H9 (cell line): ENCODE results near the gene PMP22. TPM values are rescaled to one million over a fixed set of nuclear protein-coding genes. Genes with fewer than 3 reads are reported as not detected.

Source experiments
- DNase-seq: peaks from one replicate; pipeline ENCODE4 v3.0.0-alpha.2; 2017
- H2AFZ ChIP-seq: one replicate; pipeline ENCODE4 v1.6.1; 2013; ENCODE audit warnings: mild to moderate bottlenecking, low read length, control low read depth, moderate library complexity
- H2AK5ac ChIP-seq: 2 replicates; pipeline ENCODE4 v1.6.1; 2013; ENCODE audit warnings: low read length, control low read depth, mixed read lengths; ENCODE audit not compliant: insufficient read length
- H2BK120ac ChIP-seq: one replicate; pipeline ENCODE4 v1.6.1; 2013; ENCODE audit warnings: low read depth, mild to moderate bottlenecking, low read length, control low read depth, inconsistent platforms; ENCODE audit not compliant: poor library complexity, severe bottlenecking
- H2BK12ac ChIP-seq: 2 replicates; pipeline ENCODE4 v1.6.1; 2013; ENCODE audit warnings: low read length, control low read depth, mixed read lengths, low read depth; ENCODE audit not compliant: insufficient read length
- H2BK15ac ChIP-seq: 2 replicates; pipeline ENCODE4 v1.6.1; 2013; ENCODE audit warnings: low read depth, low read length, control low read depth
- H2BK20ac ChIP-seq: one replicate; pipeline ENCODE4 v1.6.1; 2013; ENCODE audit warnings: low read depth, mild to moderate bottlenecking, low read length, control low read depth, inconsistent platforms; ENCODE audit not compliant: poor library complexity, severe bottlenecking
- H2BK5ac ChIP-seq: 2 replicates; pipeline ENCODE4 v1.6.1; 2013; ENCODE audit warnings: low read length, control low read depth, mixed read lengths; ENCODE audit not compliant: insufficient read length
- H3K14ac ChIP-seq: 2 replicates; pipeline ENCODE4 v1.6.1; 2013; ENCODE audit warnings: low read length, control low read depth; ENCODE audit not compliant: insufficient read depth
- H3K18ac ChIP-seq: 2 replicates; pipeline ENCODE4 v1.6.1; 2013; ENCODE audit warnings: low read depth, mild to moderate bottlenecking, mixed read lengths, low read length, control low read depth; ENCODE audit not compliant: insufficient read length
- H3K23ac ChIP-seq: 2 replicates; pipeline ENCODE4 v1.6.1; 2013; ENCODE audit warnings: low read length, control low read depth, mixed read lengths, low read depth; ENCODE audit not compliant: insufficient read length
- H3K23me2 ChIP-seq: 2 replicates; pipeline ENCODE4 v1.6.1; 2013; ENCODE audit warnings: low read depth, mild to moderate bottlenecking, mixed read lengths, low read length, control low read depth; ENCODE audit not compliant: insufficient read length, poor library complexity, severe bottlenecking
- H3K27ac ChIP-seq: 2 replicates; pipeline ENCODE4 v1.5.1; 2013; ENCODE audit warnings: low read length, control low read depth, mixed read lengths, low read depth; ENCODE audit not compliant: insufficient read length
- H3K27me3 ChIP-seq: 2 replicates; pipeline ENCODE4 v1.6.1; 2013; ENCODE audit warnings: low read length, control low read depth, inconsistent platforms; ENCODE audit not compliant: insufficient read depth
- H3K4ac ChIP-seq: 2 replicates; pipeline ENCODE4 v1.6.1; 2013; ENCODE audit warnings: low read depth, mild to moderate bottlenecking, control low read depth, inconsistent platforms, low read length, moderate library complexity
- H3K4me1 ChIP-seq: 2 replicates; pipeline ENCODE4 v1.6.1; 2013; ENCODE audit warnings: low read length, control low read depth, inconsistent platforms; ENCODE audit not compliant: insufficient read depth
- H3K4me2 ChIP-seq: 2 replicates; pipeline ENCODE4 v1.6.1; 2013; ENCODE audit warnings: low read length, control low read depth, mixed read lengths; ENCODE audit not compliant: insufficient read length, insufficient read depth
- H3K56ac ChIP-seq: 2 replicates; pipeline ENCODE4 v1.6.1; 2013; ENCODE audit warnings: low read depth, mild to moderate bottlenecking, mixed read lengths, low read length, control low read depth; ENCODE audit not compliant: insufficient read length
- H3K79me1 ChIP-seq: 2 replicates; pipeline ENCODE4 v1.6.1; 2013; ENCODE audit warnings: low read depth, mild to moderate bottlenecking, moderate library complexity, low read length, control low read depth, inconsistent platforms; ENCODE audit not compliant: insufficient read depth, poor library complexity, severe bottlenecking
- H3K79me2 ChIP-seq: 2 replicates; pipeline ENCODE4 v1.6.1; 2013; ENCODE audit warnings: low read length, control low read depth, inconsistent platforms; ENCODE audit not compliant: insufficient read depth
- H3K9ac ChIP-seq: 2 replicates; pipeline ENCODE4 v1.6.1; 2013; ENCODE audit warnings: low read length, control low read depth, mixed read lengths; ENCODE audit not compliant: insufficient read length; ENCODE audit errors: extremely low read depth
- H3K9me3 ChIP-seq: one replicate; pipeline ENCODE4 v1.6.1; 2013; ENCODE audit warnings: low read depth, low read length, inconsistent platforms; ENCODE audit not compliant: control insufficient read depth
- H3T11ph ChIP-seq: one replicate; pipeline ENCODE4 v1.6.1; 2013; ENCODE audit warnings: mild to moderate bottlenecking, low read length, control low read depth, inconsistent platforms
- H4K20me1 ChIP-seq: one replicate; pipeline ENCODE4 v1.6.1; 2013; ENCODE audit not compliant: control insufficient read depth, insufficient read length, insufficient read depth
- H4K5ac ChIP-seq: 2 replicates; pipeline ENCODE4 v1.6.1; 2013; ENCODE audit warnings: low read depth, mild to moderate bottlenecking, mixed read lengths, low read length, control low read depth; ENCODE audit not compliant: insufficient read length
- H4K8ac ChIP-seq: replicated peaks from 2 replicates; pipeline ENCODE4 v1.6.1; 2013; ENCODE audit warnings: low read length, control low read depth, mixed read lengths, low read depth; ENCODE audit not compliant: insufficient read length
- H4K91ac ChIP-seq: 2 replicates; pipeline ENCODE4 v1.6.1; 2013; ENCODE audit warnings: low read depth, mild to moderate bottlenecking, moderate library complexity, mixed read lengths, low read length, control low read depth; ENCODE audit not compliant: insufficient read length
- H3K27ac Mint-ChIP-seq, 3 experiments: 2 replicates in 2 of 3; 3 replicates in 1 of 3; pipeline ENCODE4 v1.8.0; 2020 to 2021; ENCODE audit warnings: mixed read lengths in 3 of 3, mild to moderate bottlenecking in 1 of 3, moderate library complexity in 1 of 3
- H3K27me3 Mint-ChIP-seq: 2 replicates; pipeline ENCODE4 v1.8.0; 2021; ENCODE audit warnings: low read depth, mild to moderate bottlenecking, moderate library complexity, mixed read lengths
- H3K36me3 Mint-ChIP-seq, 3 experiments: 2 replicates in 2 of 3; 3 replicates in 1 of 3; pipeline ENCODE4 v1.8.0; 2020 to 2021; ENCODE audit warnings: low read depth in 3 of 3, mixed read lengths in 3 of 3; ENCODE audit not compliant: insufficient read depth in 1 of 3
- H3K4me1 Mint-ChIP-seq, 2 experiments: 2 replicates each; pipeline ENCODE4 v1.8.0; 2020; ENCODE audit warnings: mixed read lengths in 2 of 2
- H3K4me3 Mint-ChIP-seq, 2 experiments: 2 replicates in 1 of 2; 3 replicates in 1 of 2; pipeline ENCODE4 v1.8.0; 2020 to 2021; ENCODE audit warnings: mild to moderate bottlenecking in 2 of 2, mixed read lengths in 2 of 2, moderate library complexity in 1 of 2
- H3K9me3 Mint-ChIP-seq, 2 experiments: 2 replicates in 1 of 2; 3 replicates in 1 of 2; pipeline ENCODE4 v1.8.0; 2020; ENCODE audit warnings: mild to moderate bottlenecking in 2 of 2, mixed read lengths in 2 of 2, moderate library complexity in 1 of 2
- WGBS: extraction: QIAGEN DNeasy Blood & Tissue Kit; methylation state at CpG from one replicate; pipeline ENCODE4 v1.1.7; 2013; ENCODE audit warnings: missing lambda C conversion rate, low lambda C conversion rate, mixed read lengths; ENCODE audit not compliant: insufficient read length; ENCODE audit errors: extremely low coverage; 5-methylcytosine and 5-hydroxymethylcytosine counted together
- total RNA-seq: library from RNA; stranded (reverse); gene quantifications from 2 replicates; pipeline ENCODE4 v1.2.1, GENCODE V29; 2021
- TF ChIP-seq, protein P1 (sequence below): fragments of 200-600 bp; sonication (generic); conservative IDR thresholded peaks from 3 replicates; pipeline ENCODE4 v1.8.0; 2021; ENCODE audit warnings: antibody characterized with exemption, mild to moderate bottlenecking

Gene PMP22
- total RNA-seq, 1 experiment from 2014 or later: 1.5 TPM

DNA sequence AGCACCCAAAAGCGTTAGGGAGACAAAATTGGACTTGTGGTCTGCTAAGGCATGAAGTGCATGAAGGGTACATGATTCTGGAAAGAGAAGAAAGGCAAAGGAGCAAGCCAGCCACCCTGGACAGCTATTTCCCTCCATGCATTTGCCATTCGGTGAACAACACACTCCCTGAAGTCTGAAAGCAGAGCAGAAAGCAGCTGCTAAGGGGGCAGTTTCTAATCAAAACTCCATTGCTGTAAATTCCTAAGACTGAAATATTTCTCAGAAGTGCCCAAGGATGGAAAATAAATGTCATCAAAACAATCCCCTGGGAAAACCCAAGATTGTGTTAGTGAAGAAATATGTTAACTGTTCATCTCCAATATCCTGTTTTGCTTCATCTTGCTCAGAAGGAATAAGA lies 44.3 kb downstream of the PMP22 start:
- Histone ChIP-seq H3K27ac (no peak overlapping the region), H3K79me1 (no peaks in the 10 kb centered on the region), H2AK5ac (no peak overlapping the region), H2BK20ac (no peak overlapping the region), H3K9ac (no peak overlapping the region), H2AFZ (no peak overlapping the region), H3T11ph (no peak overlapping the region), H3K4me1 (no peaks in the 10 kb centered on the region), H3K14ac (no peak overlapping the region), H3K27me3 (no peaks in the 10 kb centered on the region), H2BK120ac (no peak overlapping the region), H4K5ac (no peak overlapping the region), H3K79me2 (no peaks in the 10 kb centered on the region), H2BK12ac (no peak overlapping the region), H3K23ac (no peak overlapping the region), H4K91ac (no peak overlapping the region), H3K4ac (no peak overlapping the region), H3K9me3 (no peaks in the 10 kb centered on the region), H4K20me1 (no peaks in the 10 kb centered on the region), H2BK15ac (no peak overlapping the region), H3K56ac (no peak overlapping the region), H3K4me2 (no peak overlapping the region), H3K23me2 (no peaks in the 10 kb centered on the region), H2BK5ac (no peak overlapping the region), H3K18ac (no peak overlapping the region), H4K8ac (no peak overlapping the region)
- Mint-ChIP-seq H3K36me3 (no peaks in the 10 kb centered on the region), H3K27ac (no peak overlapping the region), H3K9me3 (no peaks in the 10 kb centered on the region; a peak in 1 of 5 replicates), H3K4me1 (no peaks in the 10 kb centered on the region), H3K27me3 (no peaks in the 10 kb centered on the region; the same call in 1 of the 2 replicates), H3K4me3 (no peak overlapping the region)
- no peak for DNase-seq
- TF ChIP-seq, protein P1, sequence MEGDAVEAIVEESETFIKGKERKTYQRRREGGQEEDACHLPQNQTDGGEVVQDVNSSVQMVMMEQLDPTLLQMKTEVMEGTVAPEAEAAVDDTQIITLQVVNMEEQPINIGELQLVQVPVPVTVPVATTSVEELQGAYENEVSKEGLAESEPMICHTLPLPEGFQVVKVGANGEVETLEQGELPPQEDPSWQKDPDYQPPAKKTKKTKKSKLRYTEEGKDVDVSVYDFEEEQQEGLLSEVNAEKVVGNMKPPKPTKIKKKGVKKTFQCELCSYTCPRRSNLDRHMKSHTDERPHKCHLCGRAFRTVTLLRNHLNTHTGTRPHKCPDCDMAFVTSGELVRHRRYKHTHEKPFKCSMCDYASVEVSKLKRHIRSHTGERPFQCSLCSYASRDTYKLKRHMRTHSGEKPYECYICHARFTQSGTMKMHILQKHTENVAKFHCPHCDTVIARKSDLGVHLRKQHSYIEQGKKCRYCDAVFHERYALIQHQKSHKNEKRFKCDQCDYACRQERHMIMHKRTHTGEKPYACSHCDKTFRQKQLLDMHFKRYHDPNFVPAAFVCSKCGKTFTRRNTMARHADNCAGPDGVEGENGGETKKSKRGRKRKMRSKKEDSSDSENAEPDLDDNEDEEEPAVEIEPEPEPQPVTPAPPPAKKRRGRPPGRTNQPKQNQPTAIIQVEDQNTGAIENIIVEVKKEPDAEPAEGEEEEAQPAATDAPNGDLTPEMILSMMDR: no peak
- no CpG with 5 or more reads among the region's 2 CpGs for WGBS
